ENCODE data around the gene FAU.

FAU gene

DNA sequence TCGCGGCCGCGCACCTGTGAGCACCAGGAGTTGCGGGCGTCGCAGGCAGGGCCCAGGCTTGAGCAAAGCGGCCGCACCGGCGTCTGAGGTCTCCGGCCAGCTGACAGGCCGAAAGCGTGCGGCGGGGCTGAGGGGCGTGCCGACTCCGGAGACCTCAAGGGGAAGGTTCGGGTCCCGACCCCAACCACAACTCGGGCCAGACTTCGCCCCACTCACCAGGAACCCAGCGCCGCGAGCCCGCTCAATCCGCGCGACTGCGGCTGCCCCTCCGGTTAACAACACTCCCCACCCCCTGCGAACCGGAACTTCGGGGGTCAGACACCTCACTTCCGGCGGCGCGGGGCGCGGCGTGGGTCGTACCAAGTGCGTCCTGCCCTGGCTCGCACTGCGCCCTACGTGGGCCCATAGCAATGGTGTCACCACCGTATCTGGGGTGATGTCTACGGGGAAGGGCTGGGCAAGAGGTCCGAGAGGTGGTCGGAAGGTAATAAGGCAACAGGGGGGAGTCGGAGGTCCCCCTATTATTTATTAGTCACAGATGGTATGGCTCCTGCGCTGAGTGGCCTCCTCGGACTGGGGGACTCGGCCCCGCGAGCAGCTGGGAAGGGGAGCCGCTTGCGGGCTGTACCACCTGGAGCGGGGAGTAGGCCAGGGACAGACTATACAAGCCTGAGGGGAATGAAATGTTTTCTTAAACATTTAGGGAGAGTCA is 12.5 kb upstream of the FAU start, which contains the start of gene SYVN1 (continued):
- TF ChIP-seq, protein P1, sequence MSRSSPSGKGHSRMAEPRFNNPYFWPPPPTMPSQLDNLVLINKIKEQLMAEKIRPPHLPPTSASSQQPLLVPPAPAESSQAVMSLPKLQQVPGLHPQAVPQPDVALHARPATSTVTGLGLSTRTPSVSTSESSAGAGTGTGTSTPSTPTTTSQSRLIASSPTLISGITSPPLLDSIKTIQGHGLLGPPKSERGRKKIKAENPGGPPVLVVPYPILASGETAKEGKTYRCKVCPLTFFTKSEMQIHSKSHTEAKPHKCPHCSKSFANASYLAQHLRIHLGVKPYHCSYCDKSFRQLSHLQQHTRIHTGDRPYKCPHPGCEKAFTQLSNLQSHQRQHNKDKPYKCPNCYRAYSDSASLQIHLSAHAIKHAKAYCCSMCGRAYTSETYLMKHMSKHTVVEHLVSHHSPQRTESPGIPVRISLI (tag by site-specific recombination; IDR thresholded peaks at IDR 0.05), result no peak
- 0 out of 2 replicates have a peak, but pooled peaks have one; percentile 19 for TF ChIP-seq EGR2 (tag by site-specific recombination; IDR thresholded peaks at IDR 0.05; ENCODE audit: low read depth)
- no peak for TF ChIP-seq ZNF558 (tag by site-specific recombination; IDR thresholded peaks at IDR 0.05)
- TF ChIP-seq, protein P2, sequence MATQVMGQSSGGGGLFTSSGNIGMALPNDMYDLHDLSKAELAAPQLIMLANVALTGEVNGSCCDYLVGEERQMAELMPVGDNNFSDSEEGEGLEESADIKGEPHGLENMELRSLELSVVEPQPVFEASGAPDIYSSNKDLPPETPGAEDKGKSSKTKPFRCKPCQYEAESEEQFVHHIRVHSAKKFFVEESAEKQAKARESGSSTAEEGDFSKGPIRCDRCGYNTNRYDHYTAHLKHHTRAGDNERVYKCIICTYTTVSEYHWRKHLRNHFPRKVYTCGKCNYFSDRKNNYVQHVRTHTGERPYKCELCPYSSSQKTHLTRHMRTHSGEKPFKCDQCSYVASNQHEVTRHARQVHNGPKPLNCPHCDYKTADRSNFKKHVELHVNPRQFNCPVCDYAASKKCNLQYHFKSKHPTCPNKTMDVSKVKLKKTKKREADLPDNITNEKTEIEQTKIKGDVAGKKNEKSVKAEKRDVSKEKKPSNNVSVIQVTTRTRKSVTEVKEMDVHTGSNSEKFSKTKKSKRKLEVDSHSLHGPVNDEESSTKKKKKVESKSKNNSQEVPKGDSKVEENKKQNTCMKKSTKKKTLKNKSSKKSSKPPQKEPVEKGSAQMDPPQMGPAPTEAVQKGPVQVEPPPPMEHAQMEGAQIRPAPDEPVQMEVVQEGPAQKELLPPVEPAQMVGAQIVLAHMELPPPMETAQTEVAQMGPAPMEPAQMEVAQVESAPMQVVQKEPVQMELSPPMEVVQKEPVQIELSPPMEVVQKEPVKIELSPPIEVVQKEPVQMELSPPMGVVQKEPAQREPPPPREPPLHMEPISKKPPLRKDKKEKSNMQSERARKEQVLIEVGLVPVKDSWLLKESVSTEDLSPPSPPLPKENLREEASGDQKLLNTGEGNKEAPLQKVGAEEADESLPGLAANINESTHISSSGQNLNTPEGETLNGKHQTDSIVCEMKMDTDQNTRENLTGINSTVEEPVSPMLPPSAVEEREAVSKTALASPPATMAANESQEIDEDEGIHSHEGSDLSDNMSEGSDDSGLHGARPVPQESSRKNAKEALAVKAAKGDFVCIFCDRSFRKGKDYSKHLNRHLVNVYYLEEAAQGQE (tag by site-specific recombination; IDR thresholded peaks at IDR 0.05), result no peak
- TF ChIP-seq SCRT2 (tag by site-specific recombination; IDR thresholded peaks at IDR 0.05), result no peak
- no peak for TF ChIP-seq ZBTB48 (tag by site-specific recombination; IDR thresholded peaks at IDR 0.05)
- no peak for TF ChIP-seq ZNF677 (tag by site-specific recombination; IDR thresholded peaks at IDR 0.05)
- TF ChIP-seq ZBTB7A (tag by site-specific recombination; IDR thresholded peaks at IDR 0.05; ENCODE audit: low read depth), result peak; percentile 61
- TF ChIP-seq ZFP69B (tag by site-specific recombination; IDR thresholded peaks at IDR 0.05), result peak; percentile 94
- TF ChIP-seq ZNF133 (tag by site-specific recombination; IDR thresholded peaks at IDR 0.05), result no peak
- no peak for TF ChIP-seq ZNF221 (tag by site-specific recombination; IDR thresholded peaks at IDR 0.05; ENCODE audit: borderline replicate concordance)
- TF ChIP-seq ZNF792 (tag by site-specific recombination; IDR thresholded peaks at IDR 0.05), result no peak
- TF ChIP-seq MZF1 (tag by site-specific recombination; IDR thresholded peaks at IDR 0.05; ENCODE audit: borderline replicate concordance), result no peak
- TF ChIP-seq MYNN (tag by site-specific recombination; IDR thresholded peaks at IDR 0.05; ENCODE audit: borderline replicate concordance), result no peak
- TF ChIP-seq, protein P3, sequence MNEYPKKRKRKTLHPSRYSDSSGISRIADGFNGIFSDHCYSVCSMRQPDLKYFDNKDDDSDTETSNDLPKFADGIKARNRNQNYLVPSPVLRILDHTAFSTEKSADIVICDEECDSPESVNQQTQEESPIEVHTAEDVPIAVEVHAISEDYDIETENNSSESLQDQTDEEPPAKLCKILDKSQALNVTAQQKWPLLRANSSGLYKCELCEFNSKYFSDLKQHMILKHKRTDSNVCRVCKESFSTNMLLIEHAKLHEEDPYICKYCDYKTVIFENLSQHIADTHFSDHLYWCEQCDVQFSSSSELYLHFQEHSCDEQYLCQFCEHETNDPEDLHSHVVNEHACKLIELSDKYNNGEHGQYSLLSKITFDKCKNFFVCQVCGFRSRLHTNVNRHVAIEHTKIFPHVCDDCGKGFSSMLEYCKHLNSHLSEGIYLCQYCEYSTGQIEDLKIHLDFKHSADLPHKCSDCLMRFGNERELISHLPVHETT (tag by site-specific recombination; IDR thresholded peaks at IDR 0.05), result peak; percentile 82
- TF ChIP-seq ZNF19 (tag by site-specific recombination; IDR thresholded peaks at IDR 0.05; ENCODE audit: low read depth), result no peak
- TF ChIP-seq, protein P4, sequence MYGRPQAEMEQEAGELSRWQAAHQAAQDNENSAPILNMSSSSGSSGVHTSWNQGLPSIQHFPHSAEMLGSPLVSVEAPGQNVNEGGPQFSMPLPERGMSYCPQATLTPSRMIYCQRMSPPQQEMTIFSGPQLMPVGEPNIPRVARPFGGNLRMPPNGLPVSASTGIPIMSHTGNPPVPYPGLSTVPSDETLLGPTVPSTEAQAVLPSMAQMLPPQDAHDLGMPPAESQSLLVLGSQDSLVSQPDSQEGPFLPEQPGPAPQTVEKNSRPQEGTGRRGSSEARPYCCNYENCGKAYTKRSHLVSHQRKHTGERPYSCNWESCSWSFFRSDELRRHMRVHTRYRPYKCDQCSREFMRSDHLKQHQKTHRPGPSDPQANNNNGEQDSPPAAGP (tag by site-specific recombination; IDR thresholded peaks at IDR 0.05), result peak; percentile 88
- TF ChIP-seq, protein P5, sequence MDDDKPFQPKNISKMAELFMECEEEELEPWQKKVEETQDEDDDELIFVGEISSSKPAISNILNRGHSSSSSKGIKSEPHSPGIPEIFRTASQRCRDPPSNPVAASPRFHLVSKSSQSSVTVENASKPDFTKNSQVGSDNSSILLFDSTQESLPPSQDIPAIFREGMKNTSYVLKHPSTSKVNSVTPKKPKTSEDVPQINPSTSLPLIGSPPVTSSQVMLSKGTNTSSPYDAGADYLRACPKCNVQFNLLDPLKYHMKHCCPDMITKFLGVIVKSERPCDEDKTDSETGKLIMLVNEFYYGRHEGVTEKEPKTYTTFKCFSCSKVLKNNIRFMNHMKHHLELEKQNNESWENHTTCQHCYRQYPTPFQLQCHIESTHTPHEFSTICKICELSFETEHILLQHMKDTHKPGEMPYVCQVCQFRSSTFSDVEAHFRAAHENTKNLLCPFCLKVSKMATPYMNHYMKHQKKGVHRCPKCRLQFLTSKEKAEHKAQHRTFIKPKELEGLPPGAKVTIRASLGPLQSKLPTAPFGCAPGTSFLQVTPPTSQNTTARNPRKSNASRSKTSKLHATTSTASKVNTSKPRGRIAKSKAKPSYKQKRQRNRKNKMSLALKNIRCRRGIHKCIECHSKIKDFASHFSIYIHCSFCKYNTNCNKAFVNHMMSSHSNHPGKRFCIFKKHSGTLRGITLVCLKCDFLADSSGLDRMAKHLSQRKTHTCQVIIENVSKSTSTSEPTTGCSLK (tag by site-specific recombination; IDR thresholded peaks at IDR 0.05), result no peak
- TF ChIP-seq ZNF138 (tag by site-specific recombination; IDR thresholded peaks at IDR 0.05; ENCODE audit: borderline replicate concordance), result no peak
- TF ChIP-seq ZNF776 (tag by site-specific recombination; IDR thresholded peaks at IDR 0.05; ENCODE audit: borderline replicate concordance), result no peak
- TF ChIP-seq ZNF366 (tag by site-specific recombination; conservative IDR thresholded peaks at IDR 0.05), result no peak
- TF ChIP-seq, protein P6, sequence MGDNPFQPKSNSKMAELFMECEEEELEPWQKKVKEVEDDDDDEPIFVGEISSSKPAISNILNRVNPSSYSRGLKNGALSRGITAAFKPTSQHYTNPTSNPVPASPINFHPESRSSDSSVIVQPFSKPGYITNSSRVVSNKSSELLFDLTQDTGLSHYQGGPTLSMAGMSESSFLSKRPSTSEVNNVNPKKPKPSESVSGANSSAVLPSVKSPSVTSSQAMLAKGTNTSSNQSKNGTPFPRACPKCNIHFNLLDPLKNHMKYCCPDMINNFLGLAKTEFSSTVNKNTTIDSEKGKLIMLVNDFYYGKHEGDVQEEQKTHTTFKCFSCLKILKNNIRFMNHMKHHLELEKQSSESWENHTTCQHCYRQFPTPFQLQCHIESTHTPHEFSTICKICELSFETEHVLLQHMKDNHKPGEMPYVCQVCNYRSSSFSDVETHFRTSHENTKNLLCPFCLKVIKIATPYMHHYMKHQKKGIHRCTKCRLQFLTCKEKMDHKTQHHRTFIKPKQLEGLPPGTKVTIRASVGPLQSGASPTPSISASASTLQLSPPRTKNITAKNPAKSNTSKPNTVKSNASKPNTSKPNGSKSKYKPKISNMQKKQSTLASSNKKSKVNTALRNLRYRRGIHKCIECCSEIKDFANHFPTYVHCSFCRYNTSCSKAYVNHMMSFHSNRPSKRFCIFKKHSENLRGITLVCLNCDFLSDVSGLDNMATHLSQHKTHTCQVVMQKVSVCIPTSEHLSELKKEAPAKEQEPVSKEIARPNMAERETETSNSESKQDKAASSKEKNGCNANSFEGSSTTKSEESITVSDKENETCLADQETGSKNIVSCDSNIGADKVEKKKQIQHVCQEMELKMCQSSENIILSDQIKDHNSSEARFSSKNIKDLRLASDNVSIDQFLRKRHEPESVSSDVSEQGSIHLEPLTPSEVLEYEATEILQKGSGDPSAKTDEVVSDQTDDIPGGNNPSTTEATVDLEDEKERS (tag by site-specific recombination; IDR thresholded peaks at IDR 0.05), result no peak
- TF ChIP-seq, protein P7, sequence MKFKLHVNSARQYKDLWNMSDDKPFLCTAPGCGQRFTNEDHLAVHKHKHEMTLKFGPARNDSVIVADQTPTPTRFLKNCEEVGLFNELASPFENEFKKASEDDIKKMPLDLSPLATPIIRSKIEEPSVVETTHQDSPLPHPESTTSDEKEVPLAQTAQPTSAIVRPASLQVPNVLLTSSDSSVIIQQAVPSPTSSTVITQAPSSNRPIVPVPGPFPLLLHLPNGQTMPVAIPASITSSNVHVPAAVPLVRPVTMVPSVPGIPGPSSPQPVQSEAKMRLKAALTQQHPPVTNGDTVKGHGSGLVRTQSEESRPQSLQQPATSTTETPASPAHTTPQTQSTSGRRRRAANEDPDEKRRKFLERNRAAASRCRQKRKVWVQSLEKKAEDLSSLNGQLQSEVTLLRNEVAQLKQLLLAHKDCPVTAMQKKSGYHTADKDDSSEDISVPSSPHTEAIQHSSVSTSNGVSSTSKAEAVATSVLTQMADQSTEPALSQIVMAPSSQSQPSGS (tag by site-specific recombination; IDR thresholded peaks at IDR 0.05; ENCODE audit: low read depth), result no peak
- TF ChIP-seq ZBTB20 (tag by site-specific recombination; IDR thresholded peaks at IDR 0.05), result 0 out of 2 replicates have a peak, but pooled peaks have one; percentile 15
- no peak for TF ChIP-seq SALL2 (tag by site-specific recombination; IDR thresholded peaks at IDR 0.05; ENCODE audit: borderline replicate concordance)

Measured in HEK293 (cell line).